Measurements from ENCODE around the gene KRTAP5-5. TPM values are rescaled to one million over a fixed set of nuclear protein-coding genes. Genes with fewer than 3 reads are reported as not detected.
A peak's percentile ranks its signal among the peaks of the same experiment; 100 is the strongest.

The KRTAP5-5 gene
- total and polyA plus RNA-seq, 2 experiments from 2014 or later: not detected

- ATAC-seq (no peak), DNase-seq (ENCODE audit: low spot score) (no peak)
- H4K20me1 ChIP-seq (replicated peaks; ENCODE audit: insufficient read depth): no peaks in the 10 kb centered on the region
- no peaks in the 10 kb centered on the region for H3K36me3 Mint-ChIP-seq (ENCODE audit: low read depth)
- H3K79me2 ChIP-seq (replicated peaks; ENCODE audit: insufficient read depth): no peaks in the 10 kb centered on the region
- H3K27me3 ChIP-seq (ENCODE audit: insufficient read depth): no peaks in the 10 kb centered on the region
- no peaks in the 10 kb centered on the region for H3F3A ChIP-seq (replicated peaks; ENCODE audit: low read depth)
- H3K27ac Mint-ChIP-seq: no peak overlapping the region
- H2AFZ ChIP-seq: no peak overlapping the region
- TF ChIP-seq STAT1 (IDR thresholded peaks at IDR 0.05; ENCODE audit: unreplicated experiment) (no peak), CTCF (conservative IDR thresholded peaks at IDR 0.05; ENCODE audit: low read depth in 2 of 2) (no peak), JUNB (IDR thresholded peaks at IDR 0.05; ENCODE audit: unreplicated experiment) (no peak), EZH2phosphoT487 (IDR thresholded peaks at IDR 0.05; ENCODE audit: unreplicated experiment) (no peak), EZH2 (IDR thresholded peaks at IDR 0.05; ENCODE audit: low read depth, unreplicated experiment) (no peak), ZNF331 (CRISPR knock-in tag; IDR thresholded peaks at IDR 0.05; ENCODE audit: low read depth) (no peak), ETS1 (IDR thresholded peaks at IDR 0.05) (no peak), CREB1 (CRISPR knock-in tag; IDR thresholded peaks at IDR 0.05; ENCODE audit: low read depth) (no peak), ZNF114 (CRISPR knock-in tag; IDR thresholded peaks at IDR 0.05) (no peak)
- no peaks in the 10 kb centered on the region for H3K4me1 ChIP-seq (ENCODE audit: insufficient read depth)
- no peak overlapping the region for H3K4me3 ChIP-seq
- no peak overlapping the region for H3K4me2 ChIP-seq
- H3K9me3 Mint-ChIP-seq: no peaks in the 10 kb centered on the region; the same call in 2 of the 3 replicates
- H3K4me1 Mint-ChIP-seq: peaks cover 6% of the 10 kb centered on the region; the same call in 2 of the 3 replicates
- no peak overlapping the region; the same call in 2 of the 3 replicates for H3K4me3 Mint-ChIP-seq
- no peaks in the 10 kb centered on the region for H3K9me2 ChIP-seq (ENCODE audit: insufficient read depth)
- H3K27me3 Mint-ChIP-seq (ENCODE audit: insufficient read depth, low read depth, poor library complexity): peaks cover 2% of the 10 kb centered on the region
- no peak overlapping the region for H3K27ac ChIP-seq (ENCODE audit: low read depth)
- no peaks in the 10 kb centered on the region for H3K36me3 ChIP-seq (ENCODE audit: insufficient read depth)
These were observed 22.8 kb downstream of the KRTAP5-5 start for GRCh38 chr11:1652442-1652770.

- H3K4me3 ChIP-seq: peak overlapping the region; percentile 46; the same call in 1 of the 2 replicates
- H3K27me3 ChIP-seq (ENCODE audit: insufficient read depth): no peaks in the 10 kb centered on the region
- no peaks in the 10 kb centered on the region for H3K36me3 ChIP-seq (ENCODE audit: insufficient read depth)
- Mint-ChIP-seq H3K4me1 (peaks cover 6% of the 10 kb centered on the region; the same call in 2 of the 3 replicates), H3K4me3 (no peak overlapping the region), H3K9me3 (no peaks in the 10 kb centered on the region; the same call in 2 of the 3 replicates), H3K27ac (no peak overlapping the region), H3K36me3 (ENCODE audit: low read depth) (no peaks in the 10 kb centered on the region), H3K27me3 (ENCODE audit: insufficient read depth, low read depth, poor library complexity) (peaks cover 2% of the 10 kb centered on the region)
- H3K4me2 ChIP-seq: peak overlapping the region; percentile 76
- no peaks in the 10 kb centered on the region for H4K20me1 ChIP-seq (replicated peaks; ENCODE audit: insufficient read depth)
- H3F3A ChIP-seq (replicated peaks; ENCODE audit: low read depth): no peaks in the 10 kb centered on the region
- H2AFZ ChIP-seq: peak overlapping the region; percentile 91
- no peak overlapping the region for H3K27ac ChIP-seq (ENCODE audit: low read depth)
- H3K9me2 ChIP-seq (ENCODE audit: insufficient read depth): no peaks in the 10 kb centered on the region
- no peaks in the 10 kb centered on the region for H3K79me2 ChIP-seq (replicated peaks; ENCODE audit: insufficient read depth)
- ATAC-seq: peak; percentile 86
- H3K4me1 ChIP-seq (ENCODE audit: insufficient read depth): no peaks in the 10 kb centered on the region
- peak; percentile 84 for DNase-seq (ENCODE audit: low spot score)
- no peak for TF ChIP-seq STAT1 (IDR thresholded peaks at IDR 0.05; ENCODE audit: unreplicated experiment)
- TF ChIP-seq CTCF (conservative IDR thresholded peaks at IDR 0.05; ENCODE audit: low read depth in 2 of 2): peak; percentile 92 to 96
- no peak for TF ChIP-seq ZNF331 (CRISPR knock-in tag; IDR thresholded peaks at IDR 0.05; ENCODE audit: low read depth)
- TF ChIP-seq ETS1 (IDR thresholded peaks at IDR 0.05): no peak
- no peak for TF ChIP-seq POLR2AphosphoS5 (IDR thresholded peaks at IDR 0.05; ENCODE audit: low read depth)
These were observed 23.4 kb downstream of the KRTAP5-5 start for GRCh38 chr11:1652771-1653540.
